Ovary (tissue), 9 donors: ENCODE measurements around the gene LBX1. TPM values are rescaled to one million over a fixed set of nuclear protein-coding genes. Genes with fewer than 3 reads are reported as not detected.

Experiments used
- DNase-seq, 5 donors: peaks; one replicate each; pipeline ENCODE4 v3.0.0-alpha.2; 2019 to 2020
- H3K27ac ChIP-seq, 2 donors: fragments of 200-600 bp; one replicate each; pipeline versions ENCODE4 v1.5.1 to v1.8.0; 2019 to 2022
- H3K27me3 ChIP-seq: fragments of 200-600 bp; one replicate; pipeline ENCODE4 v1.8.0; 2022
- H3K36me3 ChIP-seq: fragments of 200-600 bp; sonication (generic); one replicate; pipeline ENCODE4 v1.5.1; 2019
- H3K4me1 ChIP-seq: one replicate; pipeline ENCODE4 v1.8.1; 2013; ENCODE audit warnings: mild to moderate bottlenecking, moderate library complexity; ENCODE audit not compliant: insufficient read depth
- H3K4me3 ChIP-seq: fragments of 200-600 bp; sonication (generic); one replicate; pipeline ENCODE4 v1.5.1; 2017
- H3K9me3 ChIP-seq, 2 donors: fragments of 200-600 bp in 1 of 2; sonication (generic) in 1 of 2; one replicate each; pipeline versions ENCODE4 v1.5.1 to v1.8.1; 2013 to 2019; ENCODE audit warnings: mild to moderate bottlenecking in 1 of 2, moderate library complexity in 1 of 2
- EP300 ChIP-seq: sonication (generic); formaldehyde crosslinking; IDR thresholded peaks from one replicate; pipeline ENCODE4 v1.6.1; 2017; ENCODE audit warnings: antibody characterized with exemption
- POLR2A ChIP-seq: fragments of 450-650 bp; IDR thresholded peaks from one replicate; pipeline ENCODE4 v1.6.1; 2017; ENCODE audit warnings: antibody characterized with exemption, mild to moderate bottlenecking, moderate library complexity
- WGBS, 3 donors: extraction: QIAGEN DNeasy Blood & Tissue Kit in 1 of 3; methylation state at CpG; one replicate each; pipeline versions ENCODE4 v1.1.5 to v1.1.7; 2013 to 2017; 5-methylcytosine and 5-hydroxymethylcytosine counted together
- intact Hi-C, 4 donors: fragments of 100-400 bp; cut with DNase I; formaldehyde crosslinking; loops; one replicate each; pipeline versions ENCODE4 v1.11.0 to v1.15.1; 2022 to 2023
- polyA plus RNA-seq, 2 donors: library from polyadenylated mRNA; stranded (reverse); fragments of 200-250 nt in 1 of 2; fragments of 350-450 nt in 1 of 2; fragmentation: Illumina TruSeq in 1 of 2; extraction: RNeasy Lipid Tissue Mini Kit (QIAGEN cat#74804) in 1 of 2; gene quantifications; one replicate each; pipeline ENCODE4 v1.2.3, GENCODE V29; 2013 to 2014
- total RNA-seq, 7 donors: library from RNA; depleted of rRNA in 2 of 7; stranded (reverse); fragments of >200 nt in 2 of 7; fragmentation: NEBNext Ultra II Directional in 3 of 7; extraction: Animal tissue kit (Norgen Biotek cat#: 25700) in 3 of 7; gene quantifications; one replicate each; pipeline versions ENCODE4 v1.1.0 to v1.2.4, GENCODE V29; 2016 to 2023
- TF ChIP-seq, protein P1 (sequence below), 3 donors: fragments of 450-650 bp in 2 of 3; fragments of 200-600 bp in 1 of 3; IDR thresholded peaks; one replicate each; pipeline versions ENCODE4 v1.5.1 to v1.8.0; 2016 to 2022; ENCODE audit warnings: antibody characterized with exemption in 3 of 3, mild to moderate bottlenecking in 1 of 3
- donor health status: DM: no; HTN: no; CAD: no; lungs with moderate emphysema.
- donor health status: DM: no; HTN: no; CAD: no.
- donor health status: Bipolar disorder and iron deficiency.
- donor health status: DM: yes; HTN: yes; CAD: no.
- donor health status: DM: no; HTN: no; CAD: no.
- donor health status: DM: yes; HTN: yes; CAD: no.

LBX1 gene
- total and polyA plus RNA-seq, 9 donors = not detected

DNA sequence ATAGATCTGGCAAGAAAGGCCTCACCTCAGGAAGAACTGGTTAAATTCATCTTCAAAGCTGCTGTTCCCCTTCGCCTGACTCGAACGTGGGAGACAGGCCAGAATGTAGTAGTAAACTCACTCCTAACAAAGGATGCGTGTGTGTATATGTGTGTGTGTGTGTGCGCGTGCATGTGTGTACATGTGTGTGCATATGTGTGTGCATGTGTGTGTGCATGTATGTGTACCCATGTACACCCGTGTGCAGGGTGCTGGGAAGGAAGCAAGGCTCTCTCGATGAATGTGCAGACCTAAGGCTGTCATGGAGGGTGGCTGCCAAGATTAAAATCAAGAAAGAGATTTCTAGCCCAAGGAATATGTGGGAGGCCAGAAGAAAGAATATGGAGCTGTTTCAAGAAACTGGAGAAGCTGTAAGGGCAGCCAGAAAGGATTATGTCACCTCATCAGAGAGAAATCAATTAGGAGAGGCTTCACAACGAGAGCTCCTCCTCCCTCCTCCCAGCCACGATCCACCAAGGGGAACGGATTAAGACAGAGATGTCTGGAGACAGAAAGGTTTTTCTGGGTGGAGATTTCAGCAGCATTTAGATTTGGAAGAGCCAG, 34.0 kb upstream of the LBX1 start:
- intact Hi-C loops = loop anchor here in 1 of 4 donors (5.0 kb wide), 1 partner anchor 369 kb away; no protein-coding TSS in a partner anchor
- no peaks in the 10 kb centered on the region for H3K27me3 ChIP-seq
- TF ChIP-seq, protein P1, sequence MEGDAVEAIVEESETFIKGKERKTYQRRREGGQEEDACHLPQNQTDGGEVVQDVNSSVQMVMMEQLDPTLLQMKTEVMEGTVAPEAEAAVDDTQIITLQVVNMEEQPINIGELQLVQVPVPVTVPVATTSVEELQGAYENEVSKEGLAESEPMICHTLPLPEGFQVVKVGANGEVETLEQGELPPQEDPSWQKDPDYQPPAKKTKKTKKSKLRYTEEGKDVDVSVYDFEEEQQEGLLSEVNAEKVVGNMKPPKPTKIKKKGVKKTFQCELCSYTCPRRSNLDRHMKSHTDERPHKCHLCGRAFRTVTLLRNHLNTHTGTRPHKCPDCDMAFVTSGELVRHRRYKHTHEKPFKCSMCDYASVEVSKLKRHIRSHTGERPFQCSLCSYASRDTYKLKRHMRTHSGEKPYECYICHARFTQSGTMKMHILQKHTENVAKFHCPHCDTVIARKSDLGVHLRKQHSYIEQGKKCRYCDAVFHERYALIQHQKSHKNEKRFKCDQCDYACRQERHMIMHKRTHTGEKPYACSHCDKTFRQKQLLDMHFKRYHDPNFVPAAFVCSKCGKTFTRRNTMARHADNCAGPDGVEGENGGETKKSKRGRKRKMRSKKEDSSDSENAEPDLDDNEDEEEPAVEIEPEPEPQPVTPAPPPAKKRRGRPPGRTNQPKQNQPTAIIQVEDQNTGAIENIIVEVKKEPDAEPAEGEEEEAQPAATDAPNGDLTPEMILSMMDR (IDR thresholded peaks at IDR 0.05) = no peak
- TF ChIP-seq EP300 = no peak
- no peak for TF ChIP-seq POLR2A

GRCh38 chr10:101262147-101262546, 32.9 kb upstream of the LBX1 start:
- no peak for DNase-seq
- Histone ChIP-seq H3K4me1 (no peaks in the 10 kb centered on the region), H3K27me3 (no peaks in the 10 kb centered on the region), H3K9me3 (peaks cover 0 to 8% of the 10 kb centered on the region in 2 donors), H3K4me3 (no peak overlapping the region), H3K27ac (no peak overlapping the region), H3K36me3 (no peaks in the 10 kb centered on the region)
- intact Hi-C loops = loop anchor here in 1 of 4 donors (5.0 kb wide), 1 partner anchor 370 kb away; no protein-coding TSS in a partner anchor
- 54 to 61% (median 60%) methylated on average over 9 of the region's 9 CpGs for WGBS, 3 donors
- TF ChIP-seq, protein P1 (IDR thresholded peaks at IDR 0.05) = no peak
- TF ChIP-seq EP300 (no peak), POLR2A (no peak)

More for the DNA sequence above, 34.0 kb upstream of the LBX1 start:
- DNase-seq = no peak
- Histone ChIP-seq H3K9me3 (peaks cover 0 to 6% of the 10 kb centered on the region in 2 donors), H3K36me3 (no peaks in the 10 kb centered on the region), H3K4me3 (no peak overlapping the region), H3K4me1 (no peaks in the 10 kb centered on the region), H3K27ac (no peak overlapping the region)
- WGBS, 3 donors = 43 to 50% (median 48%) methylated on average over 11 of the region's 11 CpGs

- no peak for DNase-seq
- Histone ChIP-seq H3K27ac (no peak overlapping the region), H3K4me3 (no peak overlapping the region), H3K36me3 (no peaks in the 10 kb centered on the region), H3K9me3 (peaks cover 0 to 8% of the 10 kb centered on the region in 2 donors), H3K27me3 (no peaks in the 10 kb centered on the region), H3K4me1 (no peaks in the 10 kb centered on the region)
- intact Hi-C loops = loop anchor here in 1 of 4 donors (5.0 kb wide), 1 partner anchor 371 kb away; no protein-coding TSS in a partner anchor
- 75 to 77% (median 75%) methylated on average over 3 of the region's 3 CpGs for WGBS, 3 donors
- TF ChIP-seq POLR2A (no peak), EP300 (no peak)
- TF ChIP-seq, protein P1 (IDR thresholded peaks at IDR 0.05) = no peak
Measured at GRCh38 chr10:101261702-101262101, 32.4 kb upstream of the LBX1 start.

DNA sequence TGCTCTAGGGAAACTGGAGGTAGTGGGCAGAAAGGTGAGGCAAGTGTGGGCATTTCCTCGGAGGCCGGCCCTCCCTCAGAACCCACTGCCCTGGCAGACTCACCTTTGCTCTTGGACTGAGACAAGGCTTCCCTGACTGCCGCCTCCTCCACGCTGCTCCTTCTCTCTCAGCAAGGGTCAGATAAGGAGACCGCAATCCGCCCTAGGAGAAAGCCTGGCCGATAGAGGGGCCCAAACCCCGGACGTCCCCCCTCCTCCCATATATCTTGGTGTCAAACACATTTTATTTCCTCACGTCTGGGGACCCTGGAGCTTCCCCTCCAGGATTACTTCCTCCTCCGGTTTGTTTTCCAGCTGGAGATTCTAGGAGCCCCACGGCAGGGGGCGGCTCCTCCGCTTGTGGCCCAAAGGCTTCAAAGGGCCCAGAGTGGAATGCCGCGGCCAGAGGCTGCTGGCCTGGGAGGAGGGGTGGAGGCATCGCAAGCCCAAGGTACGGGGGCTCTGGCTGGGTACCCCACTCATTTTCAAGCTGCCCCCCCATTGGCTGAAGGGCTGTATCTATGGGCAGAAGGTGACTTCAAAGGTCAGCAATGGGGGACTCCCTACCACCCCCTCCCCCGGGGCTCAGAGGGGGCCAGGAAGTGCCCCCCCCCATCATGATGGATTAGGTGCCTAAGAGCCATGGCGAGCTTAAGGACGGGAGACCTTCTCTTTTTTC, 31.7 kb upstream of the LBX1 start:
- Histone ChIP-seq H3K36me3 (no peaks in the 10 kb centered on the region), H3K9me3 (peaks cover 0 to 8% of the 10 kb centered on the region in 2 donors), H3K4me1 (no peaks in the 10 kb centered on the region), H3K27ac (no peak overlapping the region), H3K27me3 (no peaks in the 10 kb centered on the region), H3K4me3 (no peak overlapping the region)
- intact Hi-C loops = loop anchor here in 1 of 4 donors (5.0 kb wide), 1 partner anchor 371 kb away; no protein-coding TSS in a partner anchor
- 37 to 47% (median 45%) methylated on average over 21 of the region's 21 CpGs for WGBS, 3 donors
- no peak for DNase-seq
- TF ChIP-seq, protein P1 (IDR thresholded peaks at IDR 0.05) = no peak
- TF ChIP-seq POLR2A = no peak
- TF ChIP-seq EP300 = no peak
